ENCODE results near the gene EXOSC3.
"Not testable (repeated sequence)": the region's sequence is repeated elsewhere in the genome, so short reads cannot be mapped to it uniquely, and the experiment has no call there.

The EXOSC3 gene

DNA sequence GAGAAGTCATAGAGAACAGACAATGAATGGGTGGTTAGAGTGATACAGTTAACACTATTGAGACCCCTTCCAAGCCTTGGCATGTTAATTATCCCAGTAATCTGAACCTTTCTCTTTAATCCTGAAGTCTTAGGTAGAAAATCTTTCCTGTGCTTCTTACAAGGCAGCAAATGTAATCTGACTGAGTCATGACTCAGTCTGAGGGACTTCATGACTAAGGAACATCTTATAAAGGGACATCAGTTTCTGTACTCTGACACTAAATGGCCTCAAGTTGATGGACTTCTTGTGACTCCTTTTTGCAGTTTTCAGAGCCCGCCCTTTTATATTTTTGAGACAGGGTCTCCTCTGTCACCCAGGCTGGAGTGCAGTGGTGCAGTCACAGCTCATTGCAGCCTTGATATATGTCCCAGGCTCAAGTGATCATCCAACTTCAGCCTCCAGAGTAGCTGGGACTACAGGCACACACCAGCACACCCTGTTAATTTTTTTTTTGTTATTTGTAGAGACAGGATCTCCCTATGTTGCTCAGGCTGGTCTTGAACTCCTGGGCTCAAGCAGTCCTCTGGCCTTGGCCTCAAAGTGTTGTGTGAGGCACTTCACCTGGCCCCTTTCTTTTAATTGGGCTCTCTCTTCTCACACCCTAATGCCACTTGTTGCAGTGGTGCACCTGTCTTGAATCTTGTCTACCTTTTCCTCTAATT is 9.5 kb downstream of the EXOSC3 start:
- DNase-seq (ENCODE audit: low read depth in 2 of 2) = no peak

DNA sequence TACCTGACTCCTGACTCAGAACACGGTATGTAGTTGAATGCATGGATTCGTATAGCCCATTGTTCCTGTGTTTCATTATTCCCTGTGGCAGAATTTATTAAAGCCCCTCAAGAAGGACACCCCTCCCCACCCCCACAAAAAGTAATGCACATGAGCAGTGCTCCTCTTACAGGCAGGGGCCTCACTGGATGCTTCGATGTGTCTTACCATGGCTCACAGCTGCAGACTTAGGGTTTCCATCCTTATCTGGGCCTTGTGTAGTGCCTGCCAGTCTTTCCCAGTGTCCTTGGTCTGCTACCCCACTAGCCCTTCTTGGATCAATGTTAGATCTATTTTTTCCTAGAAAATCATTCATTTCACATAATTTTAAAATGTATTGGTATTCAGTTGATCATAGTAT is 14.9 kb downstream of the EXOSC3 start:
- no peak for DNase-seq (ENCODE audit: low read depth in 2 of 2)

DNA sequence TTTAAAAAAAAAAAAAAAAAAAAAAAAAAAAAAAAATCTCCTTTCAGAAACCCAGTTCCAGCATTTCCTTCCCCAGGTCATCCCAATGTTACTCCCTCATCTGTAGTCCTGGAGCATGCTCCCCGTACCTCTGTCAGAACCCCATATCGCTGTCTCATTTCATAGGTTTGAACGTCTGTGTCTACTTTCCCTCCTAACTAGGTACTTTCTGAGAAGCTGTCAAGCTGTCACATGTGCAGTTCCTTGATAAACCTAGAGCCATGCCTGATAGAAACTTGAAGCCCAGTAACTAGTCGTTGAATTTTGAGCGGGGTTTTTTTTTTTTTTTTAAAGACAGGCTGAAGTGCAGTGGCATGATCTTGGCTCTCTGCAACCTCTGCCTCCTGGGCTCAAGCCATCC is 15.6 kb downstream of the EXOSC3 start:
- no peak for DNase-seq (ENCODE audit: low read depth in 2 of 2)

DNA sequence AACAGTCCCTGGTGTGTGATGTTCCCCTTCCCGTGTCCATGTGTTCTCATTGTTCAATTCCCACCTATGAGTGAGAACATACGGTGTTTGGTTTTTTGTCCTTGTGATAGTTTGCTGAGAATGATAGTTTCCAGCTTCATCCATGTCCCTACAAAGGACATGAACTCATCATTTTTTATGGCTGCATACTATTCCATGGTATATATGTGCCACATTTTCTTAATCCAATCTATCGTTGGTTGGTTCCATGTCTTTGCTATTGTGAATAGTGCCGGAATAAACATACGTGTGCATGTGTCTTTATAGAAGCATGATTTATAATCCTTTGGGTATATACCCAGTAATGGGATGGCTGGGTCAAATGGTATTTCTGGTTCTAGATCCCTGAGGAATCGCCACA is 19.6 kb downstream of the EXOSC3 start:
- DNase-seq (ENCODE audit: low read depth in 2 of 2) = not testable (repeated sequence)

DNA sequence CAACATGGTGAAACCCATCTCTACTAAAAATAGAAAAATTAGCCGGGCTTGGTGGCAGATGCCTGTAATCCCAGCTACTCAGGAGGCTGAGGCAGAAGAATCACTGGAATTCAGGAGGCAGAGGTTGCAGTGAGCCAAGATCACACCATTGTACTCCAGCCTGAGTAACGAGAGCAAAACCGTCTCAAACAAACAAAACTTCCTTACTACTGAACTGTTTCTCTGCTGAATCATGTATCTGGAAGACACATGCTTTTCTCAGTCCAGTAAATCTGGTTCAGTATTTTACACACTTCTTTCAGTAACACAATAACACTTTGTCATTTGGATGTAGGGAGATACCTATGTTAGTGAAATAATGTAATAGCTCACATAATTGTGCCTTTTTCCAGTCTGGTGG is 23.4 kb downstream of the EXOSC3 start:
- DNase-seq (ENCODE audit: low read depth in 2 of 2) = no peak

DNA sequence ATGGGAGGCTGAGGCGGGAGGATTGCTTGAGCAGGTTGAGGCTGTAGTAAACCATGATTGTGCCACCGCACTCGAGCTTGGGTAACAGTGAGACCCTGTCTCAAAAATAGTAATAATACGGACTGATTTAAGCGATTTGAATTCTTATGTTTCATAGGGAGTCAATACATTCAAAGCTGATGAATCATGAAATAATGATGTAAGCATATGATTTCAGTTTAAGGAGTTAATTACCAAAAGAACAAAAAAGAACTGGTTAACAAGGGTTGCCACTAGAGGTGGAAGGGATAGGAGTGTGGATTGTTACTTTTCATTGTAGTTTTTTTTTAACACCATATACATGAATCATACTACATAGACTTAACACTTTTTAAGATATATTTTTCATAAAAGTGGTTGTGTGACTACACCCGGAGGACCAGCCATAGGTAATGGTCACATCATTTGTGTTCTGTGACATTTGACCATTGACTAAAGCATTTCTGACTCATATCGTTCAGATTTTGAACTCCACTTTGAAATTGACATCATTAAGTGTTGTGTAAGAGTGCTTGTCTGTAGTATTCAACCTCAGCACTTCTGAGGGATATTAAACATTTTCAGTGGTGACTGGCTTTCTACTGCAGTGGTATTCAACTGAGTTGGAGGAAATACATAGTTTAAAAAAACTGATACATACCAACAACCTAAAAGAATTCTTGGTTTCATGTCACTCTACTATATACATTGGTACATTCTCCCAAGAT is 24.3 kb downstream of the EXOSC3 start:
- no peak for DNase-seq (ENCODE audit: low read depth in 2 of 2)

DNA sequence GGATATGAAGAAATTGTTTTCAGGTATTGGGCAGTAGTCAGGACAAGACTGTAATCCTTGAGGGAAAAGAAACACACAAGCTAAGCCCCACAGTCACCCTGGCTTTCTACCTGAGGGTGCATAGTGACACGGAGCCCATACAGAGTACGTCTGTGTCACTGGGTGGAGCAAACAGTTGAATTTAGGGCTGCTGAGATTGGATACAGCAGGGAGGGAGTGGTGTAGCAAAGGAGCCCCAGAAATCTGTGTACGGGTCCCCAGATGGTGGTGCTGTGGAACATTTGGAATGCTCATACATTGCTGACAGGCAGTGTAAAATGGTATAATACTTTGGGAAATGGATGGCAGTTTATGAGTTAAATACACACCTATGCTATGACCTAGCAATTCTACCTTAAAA is 26.1 kb downstream of the EXOSC3 start:
- DNase-seq (ENCODE audit: low read depth in 2 of 2) = no peak

DNA sequence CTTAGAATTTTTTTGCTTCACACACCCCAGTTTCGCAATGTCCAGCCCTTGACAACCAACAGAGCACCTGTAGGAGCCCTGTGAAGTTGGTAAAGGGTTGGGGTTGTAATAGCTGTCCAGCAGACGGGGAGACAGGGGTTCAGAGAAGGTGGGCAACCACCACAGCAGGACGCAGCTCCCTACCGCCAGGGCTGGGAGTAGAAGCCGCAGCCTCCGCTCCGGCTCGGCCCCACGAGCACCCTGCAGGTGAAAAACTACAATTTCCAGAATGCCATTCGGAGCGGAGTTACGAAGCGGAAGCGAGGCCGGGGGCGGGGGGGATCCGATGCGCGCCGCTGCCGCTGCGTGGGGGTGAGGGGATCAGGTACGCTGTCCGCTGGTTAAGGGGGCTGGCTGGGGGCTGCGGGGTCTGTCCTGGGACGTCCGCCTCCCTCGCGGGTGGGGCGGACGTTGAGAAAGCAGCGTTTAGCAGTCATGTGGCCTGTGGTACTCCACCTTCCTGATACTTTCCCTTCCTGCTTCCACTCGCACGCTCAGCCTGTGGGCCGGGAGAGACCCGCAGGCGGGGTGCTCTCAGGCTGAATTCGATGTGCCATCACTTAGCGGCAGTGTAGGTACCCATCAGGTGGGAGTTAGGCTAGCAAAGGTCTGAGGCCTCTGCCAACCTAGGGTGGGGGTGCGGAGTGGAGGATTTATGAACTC is 31.2 kb downstream of the EXOSC3 start, which contains the start of gene TRMT10B:
TSS of gene TRMT10B (plus strand) at position 317 of the 702 bp plus-strand sequence. CDS start 8,127 bp downstream, outside the sequence.
- peak; percentile 65 to 67 for DNase-seq (ENCODE audit: low read depth in 2 of 2)

DNA sequence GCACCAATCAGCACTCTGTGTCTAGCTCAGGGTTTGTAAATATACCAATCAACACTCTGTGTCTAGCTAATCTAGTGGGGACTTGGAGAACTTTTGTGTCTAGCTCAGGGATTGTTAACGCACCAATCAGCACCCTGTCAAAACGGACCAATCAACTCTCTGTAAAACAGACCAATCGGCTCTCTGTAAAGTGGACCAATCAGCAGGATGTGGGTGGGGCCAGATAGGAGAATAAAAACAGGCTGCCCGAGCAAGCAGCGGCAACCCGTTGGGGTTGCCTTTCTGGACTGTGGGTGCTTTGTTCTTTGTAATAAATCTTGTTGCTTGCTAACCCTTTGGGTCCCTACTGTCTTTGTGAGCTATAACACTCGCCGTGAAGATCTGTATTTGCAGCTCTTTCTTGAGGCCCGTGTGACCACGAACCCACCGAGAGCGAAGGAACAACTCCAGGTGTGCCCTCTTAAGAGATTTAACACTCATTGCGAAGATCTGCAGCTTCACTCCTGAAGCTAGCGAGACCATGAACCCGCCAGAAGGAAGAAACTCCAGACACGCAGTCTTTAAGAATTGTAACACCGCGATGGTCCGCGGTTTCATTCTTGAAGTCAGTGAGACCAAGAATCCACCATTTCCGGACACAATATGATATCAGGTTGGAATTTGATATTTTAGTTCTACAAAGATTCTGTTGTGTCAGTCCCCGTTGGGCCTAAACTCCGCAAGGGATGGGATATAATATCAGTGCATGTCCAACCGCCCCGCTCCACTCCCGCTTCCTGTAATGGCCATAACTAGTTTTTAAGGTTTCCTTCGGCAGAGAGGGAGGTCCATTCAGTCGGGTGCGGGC is 32.0 kb downstream of the EXOSC3 start:
- DNase-seq (ENCODE audit: low read depth in 2 of 2) = no peak

DNA sequence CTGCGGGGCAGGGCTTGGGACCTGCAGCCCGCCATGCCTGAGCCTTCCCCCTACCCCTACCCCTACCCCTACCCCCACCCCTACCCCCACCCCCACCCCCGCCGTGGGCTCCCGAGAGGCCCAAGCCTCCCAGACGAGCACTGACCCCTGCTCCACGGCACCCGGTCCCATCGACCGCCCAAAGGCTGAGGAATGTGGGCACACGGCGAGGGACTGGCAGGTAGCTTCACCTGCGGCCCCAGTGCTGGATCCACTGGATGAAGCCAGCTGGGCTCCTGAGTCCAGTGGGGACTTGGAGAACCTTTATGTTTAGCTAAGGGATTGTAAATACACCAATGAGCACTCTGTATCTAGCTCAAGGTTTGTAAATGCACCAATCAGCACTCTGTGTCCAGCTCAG is 32.8 kb downstream of the EXOSC3 start:
- DNase-seq (ENCODE audit: low read depth in 2 of 2) = not testable (repeated sequence)

DNA sequence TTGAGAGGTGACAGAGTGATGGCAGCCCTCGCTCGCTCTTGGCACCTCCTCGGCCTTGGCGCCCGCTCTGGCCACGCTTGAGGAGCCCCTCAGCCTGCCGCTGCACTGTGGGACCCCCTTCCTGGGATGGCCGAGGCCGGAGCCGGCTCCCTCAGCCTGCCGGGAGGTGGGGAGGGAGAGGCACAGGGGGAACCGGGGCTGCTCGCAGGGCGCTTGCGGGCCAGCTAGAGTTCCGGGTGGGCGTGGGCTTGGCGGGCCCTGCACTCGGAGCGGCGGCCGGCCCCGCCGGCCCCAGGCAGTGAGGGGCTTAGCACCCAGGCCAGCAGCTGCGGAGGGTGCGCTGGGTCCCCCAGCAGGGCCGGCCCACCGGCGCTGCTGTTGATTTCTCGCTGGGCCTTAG is 33.2 kb downstream of the EXOSC3 start:
- not testable (repeated sequence) for DNase-seq (ENCODE audit: low read depth in 2 of 2)

DNA sequence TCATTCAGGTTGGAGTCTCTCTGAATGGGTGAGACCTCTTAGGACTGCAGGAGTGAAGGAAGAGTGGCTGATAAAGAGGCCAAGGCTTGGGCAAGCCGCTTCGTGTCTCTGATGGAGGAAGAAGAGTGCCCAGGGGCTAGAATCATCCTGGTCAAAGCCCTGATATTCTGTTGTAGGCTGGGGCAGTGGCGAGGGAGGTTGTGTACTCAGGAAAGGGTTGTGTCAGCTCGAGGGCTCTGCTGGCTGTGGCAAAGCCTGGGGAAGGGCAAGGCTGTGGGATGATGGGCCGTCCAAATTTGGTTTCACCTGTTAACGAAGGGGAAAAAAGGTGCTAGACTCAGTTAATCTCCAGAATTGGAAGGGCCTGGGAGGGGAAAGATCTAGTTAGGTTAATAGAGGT is 33.7 kb downstream of the EXOSC3 start:
- DNase-seq (ENCODE audit: low read depth in 2 of 2) = no peak

DNA sequence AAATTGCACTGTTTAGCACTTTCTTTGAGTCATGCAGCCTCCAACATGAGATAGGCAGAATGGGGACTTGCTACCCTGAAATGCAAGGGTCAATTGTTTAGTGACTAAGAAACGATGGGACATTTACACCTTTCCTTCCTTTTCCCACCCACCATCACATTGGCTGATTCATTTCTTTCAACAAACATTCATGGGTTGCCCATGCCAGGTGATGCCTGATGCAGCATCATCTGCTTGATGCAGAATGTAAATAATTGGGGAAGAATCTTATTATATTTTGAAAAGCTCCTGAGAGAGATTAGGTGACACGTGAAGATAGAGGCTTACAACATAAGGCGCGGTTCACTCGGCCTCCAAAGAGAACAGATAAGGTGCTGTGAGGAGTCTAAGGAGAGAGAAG is 35.7 kb downstream of the EXOSC3 start:
- no peak for DNase-seq (ENCODE audit: low read depth in 2 of 2)

DNA sequence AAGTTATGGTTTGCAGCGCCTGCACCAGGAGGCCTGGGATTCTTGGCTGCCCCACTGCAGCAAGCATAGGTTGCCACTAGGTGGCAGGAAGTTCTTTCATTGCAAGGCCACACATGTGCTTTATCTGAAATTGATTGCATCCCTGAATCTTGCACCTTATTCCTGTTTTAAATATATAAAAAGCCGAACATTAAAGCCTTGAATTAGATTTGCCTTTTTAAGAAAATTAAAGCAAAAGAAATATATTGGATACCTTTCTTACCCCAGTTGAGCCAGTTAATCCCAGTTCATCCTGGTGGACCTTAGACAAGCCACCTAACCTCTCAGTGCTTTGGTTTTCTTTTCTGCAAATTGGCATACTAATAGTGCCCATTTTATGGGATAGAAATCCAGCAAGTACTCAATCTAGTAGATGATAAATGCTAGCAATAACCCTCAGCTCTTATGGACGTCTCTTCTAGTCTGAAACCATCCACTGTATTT is 37.6 kb downstream of the EXOSC3 start:
- peak; percentile 36 to 38 for DNase-seq (ENCODE audit: low read depth in 2 of 2)

DNA sequence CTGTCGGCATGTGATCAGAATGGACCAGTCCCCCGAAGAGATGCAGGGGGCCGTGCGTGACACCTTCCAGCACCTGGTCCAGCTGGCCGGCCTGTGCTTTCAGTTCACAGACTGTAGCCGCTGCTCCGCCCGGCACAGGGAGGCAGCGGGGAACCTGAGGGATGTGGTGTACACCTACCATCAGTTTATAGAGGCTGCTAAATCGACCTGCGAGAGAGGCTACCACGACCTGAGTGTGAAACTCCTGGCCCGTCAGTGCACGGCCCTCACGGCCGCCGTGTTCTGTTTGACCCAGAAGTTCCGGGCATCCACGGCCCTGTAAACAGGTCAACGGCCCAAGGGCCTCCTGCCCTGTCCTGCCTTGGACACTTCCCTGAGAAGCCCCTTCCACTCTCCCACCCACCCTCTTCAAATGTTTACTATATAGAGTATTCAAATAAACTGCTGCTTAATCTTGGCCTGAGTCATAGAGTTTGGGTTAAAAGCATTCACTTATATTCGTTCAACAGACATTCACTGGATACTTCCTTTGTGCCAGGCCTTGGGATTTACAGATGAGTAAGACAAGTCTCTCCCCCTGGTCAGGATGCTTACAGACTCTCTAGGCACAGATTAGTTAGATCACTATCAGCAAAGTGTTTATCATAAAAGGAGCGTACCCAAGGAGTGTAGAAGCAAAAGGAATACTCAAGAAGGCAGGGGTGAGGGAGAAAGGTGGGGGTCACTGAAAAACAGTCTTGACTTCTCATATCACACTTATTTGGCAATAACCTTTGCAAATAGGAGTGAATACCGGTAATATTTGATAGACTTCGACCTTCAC is 38.2 kb downstream of the EXOSC3 start:
- DNase-seq (ENCODE audit: low read depth in 2 of 2) = no peak

DNA sequence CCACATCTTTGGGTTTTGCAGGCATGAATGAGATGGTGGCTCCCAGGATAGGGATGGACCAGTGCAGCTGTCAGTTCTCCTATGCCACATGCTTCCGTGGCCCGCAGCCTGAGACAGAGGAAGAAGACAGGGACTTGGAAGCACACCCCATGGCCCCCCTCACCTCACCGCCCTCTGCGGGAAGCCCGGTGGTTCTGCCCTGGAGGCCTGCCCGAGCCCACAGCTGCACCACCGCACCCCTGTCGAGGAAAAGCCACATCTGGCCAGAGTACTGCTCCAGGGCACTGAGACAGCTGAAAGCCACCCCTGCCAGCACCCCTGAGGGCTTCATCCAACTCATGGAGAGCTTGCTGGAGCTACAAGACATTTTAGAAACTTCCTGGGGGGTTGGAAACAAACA is 38.9 kb downstream of the EXOSC3 start:
- no peak for DNase-seq (ENCODE audit: low read depth in 2 of 2)

DNA sequence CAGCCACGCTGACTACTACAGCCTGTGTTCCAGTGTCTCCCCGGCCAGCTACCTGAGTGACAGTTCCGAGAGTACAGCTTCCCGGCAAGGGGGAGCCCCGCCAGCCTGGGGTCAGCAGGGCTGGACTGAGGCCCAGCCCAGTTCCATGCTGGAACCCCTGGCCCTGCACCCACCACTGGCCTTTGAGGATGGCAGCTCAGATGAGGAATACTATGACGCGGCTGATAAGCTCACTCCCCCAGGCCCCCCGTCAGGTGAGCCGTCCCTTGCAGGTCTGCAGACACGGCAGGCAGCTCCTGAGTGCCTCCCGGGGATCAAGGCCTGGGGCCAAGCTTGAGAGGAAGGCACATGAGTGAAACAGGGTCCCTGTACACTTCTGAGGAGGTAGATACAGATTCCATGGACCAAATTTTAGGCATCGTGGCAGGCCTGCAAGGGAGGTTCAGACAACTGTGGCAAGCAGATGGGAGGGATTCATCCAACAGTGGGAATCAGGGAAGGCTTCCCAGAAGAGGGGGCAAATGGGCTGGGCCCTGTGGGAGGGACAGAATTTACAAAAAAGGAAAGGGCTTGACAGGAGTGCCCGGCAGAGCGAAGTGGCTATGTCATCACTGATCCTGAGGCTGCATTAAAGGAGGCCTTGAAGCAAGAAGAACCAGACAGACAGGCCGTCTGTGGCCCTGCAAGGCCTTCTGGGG is 44.1 kb downstream of the EXOSC3 start:
- DNase-seq (ENCODE audit: low read depth in 2 of 2) = no peak

DNA sequence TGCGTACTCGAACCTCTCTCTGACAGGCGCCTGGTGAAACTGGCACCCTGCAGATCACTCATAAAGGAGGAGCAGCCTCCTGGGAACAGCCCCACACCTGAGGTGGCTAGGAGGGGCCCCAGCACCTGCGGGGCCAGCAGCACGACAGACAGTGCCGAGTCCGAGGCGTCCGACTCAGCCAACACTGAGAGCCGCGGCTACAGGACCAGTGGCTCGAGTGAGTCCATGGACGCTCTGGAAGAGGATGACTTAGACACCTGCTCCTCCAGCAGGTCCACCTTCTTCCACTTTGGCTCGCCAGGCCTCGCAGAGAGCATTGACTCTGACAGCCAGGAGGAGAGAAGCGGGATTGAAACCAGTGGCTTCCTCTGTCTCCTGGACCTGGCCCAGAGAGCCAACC is 44.7 kb downstream of the EXOSC3 start:
- DNase-seq (ENCODE audit: low read depth in 2 of 2) = no peak

DNA sequence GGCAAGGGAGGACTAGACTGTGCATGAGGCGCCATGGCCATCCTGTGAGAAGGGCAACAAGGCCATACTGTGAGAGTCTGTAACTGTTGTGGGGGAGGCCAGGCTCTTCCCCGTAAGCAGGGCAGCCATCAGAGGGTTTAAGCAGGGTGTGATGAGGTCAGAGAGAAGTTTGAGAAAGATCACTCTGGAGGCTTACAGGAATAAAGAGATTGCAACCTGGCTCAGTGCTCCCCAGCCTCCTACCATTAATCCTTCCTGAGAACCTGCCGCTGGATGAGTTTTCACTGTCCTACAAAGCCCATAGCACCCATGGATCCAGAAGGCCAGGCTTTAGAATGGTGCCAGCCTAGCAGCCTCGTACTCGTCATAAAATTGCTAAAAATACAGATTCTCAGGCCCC is 45.6 kb downstream of the EXOSC3 start:
- no peak for DNase-seq (ENCODE audit: low read depth in 2 of 2)

DNA sequence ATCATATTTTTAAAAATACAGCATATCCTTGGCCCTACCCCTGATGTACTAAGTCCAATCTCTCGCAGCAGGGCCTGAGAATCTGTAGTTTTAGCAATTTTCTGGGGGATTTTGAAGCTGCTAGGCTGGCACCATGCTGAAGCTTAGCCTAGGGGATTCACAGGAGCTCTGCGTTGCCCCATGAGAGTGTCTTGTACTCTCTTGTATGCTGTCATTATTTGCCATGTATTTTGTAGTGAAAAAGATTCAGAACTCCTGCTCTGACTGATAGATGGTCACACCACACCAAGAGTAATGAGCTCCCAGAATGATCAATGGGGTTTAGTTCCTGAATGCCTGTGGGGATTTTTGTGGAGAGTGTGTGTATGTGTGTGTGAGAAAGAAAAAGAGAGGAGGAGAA is 51.9 kb downstream of the EXOSC3 start:
- no peak for DNase-seq (ENCODE audit: low read depth in 2 of 2)

All from activated CD4-positive, alpha-beta T cell treated with anti-CD3 and anti-CD28 coated beads for 24 hours (primary cell).